KG1 (cell line): ENCODE data around the gene GPATCH3.

Source experiments
- DNase-seq: peaks from one replicate; lab custom pipeline; 2025; lab: John Stamatoyannopoulos, UW

GPATCH3 gene

GRCh38 chr1:26844424-26845196 is 55.7 kb downstream of the GPATCH3 start:
- DNase-seq = no peak
